Stomach (tissue), 4 donors: ENCODE results near the gene PRAME.

Experiments
- CTCF ChIP-seq, 7 experiments: fragments of 450-650 bp in 4 of 7; fragments of 200-600 bp in 3 of 7; sonication (generic) in 3 of 7; IDR thresholded peaks; one replicate each; pipeline ENCODE4 v1.5.1; 2016 to 2019; ENCODE audit warnings: antibody characterized with exemption in 7 of 7, control low read depth in 2 of 7, mild to moderate bottlenecking in 1 of 7
- EP300 ChIP-seq: sonication (generic); formaldehyde crosslinking; IDR thresholded peaks from one replicate; pipeline ENCODE4 v1.6.1; 2017; ENCODE audit warnings: antibody characterized with exemption
- POLR2A ChIP-seq, 4 donors: fragments of 450-650 bp; IDR thresholded peaks; one replicate each; pipeline ENCODE4 v1.6.1; 2016; ENCODE audit warnings: antibody characterized with exemption in 4 of 4, control low read depth in 2 of 4, mild to moderate bottlenecking in 1 of 4, moderate library complexity in 1 of 4
- POLR2AphosphoS5 ChIP-seq, 3 donors: sonication (generic); formaldehyde crosslinking; IDR thresholded peaks; one replicate each; pipeline ENCODE4 v1.6.1; 2016; ENCODE audit warnings: antibody characterized with exemption in 3 of 3

DNA sequence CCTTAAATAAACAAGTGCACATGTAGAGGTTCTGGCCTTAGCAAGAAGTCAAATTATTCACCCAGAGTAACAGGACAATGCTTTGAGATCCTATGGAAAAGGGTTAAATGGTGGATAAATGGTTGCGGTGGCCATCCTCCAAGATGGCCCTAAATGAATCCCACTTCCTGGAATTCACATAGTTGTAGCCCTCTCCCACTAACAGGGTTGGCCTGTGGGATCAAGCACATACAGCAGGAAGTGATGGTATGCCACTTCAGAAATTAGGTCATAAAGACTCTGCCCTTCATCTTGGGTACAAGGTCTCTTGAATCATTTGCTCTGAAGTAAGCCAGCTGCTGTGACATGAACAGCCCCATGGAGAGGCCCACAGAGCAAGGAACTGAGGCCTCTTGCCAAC lies 52.3 kb downstream of the PRAME start:
- no peak for TF ChIP-seq CTCF (IDR thresholded peaks at IDR 0.05)
- TF ChIP-seq POLR2A (IDR thresholded peaks at IDR 0.05) = no peak
- no peak for TF ChIP-seq EP300
- TF ChIP-seq POLR2AphosphoS5 (IDR thresholded peaks at IDR 0.05) = no peak
